ENCODE results near the gene FIZ1. TPM values are rescaled to one million over a fixed set of nuclear protein-coding genes. Genes with fewer than 3 reads are reported as not detected.
"Not testable (repeated sequence)": the region's sequence is repeated elsewhere in the genome, so short reads cannot be mapped to it uniquely, and the experiment has no call there.

Gene FIZ1
- total RNA-seq, 1 donor from 2014 or later = 14.3 TPM

- DNase-seq (no peak), ATAC-seq (no peak)
- no peak for TF ChIP-seq CTCF (IDR thresholded peaks at IDR 0.05)
- Histone ChIP-seq H3K27me3 (ENCODE audit: low read depth) (no peaks in the 10 kb centered on the region), H3K9me3 (no peaks in the 10 kb centered on the region), H3K27ac (no peak overlapping the region), H3K4me1 (peaks cover 46% of the 10 kb centered on the region), H3K36me3 (no peaks in the 10 kb centered on the region), H3K4me3 (no peak overlapping the region)
- intact Hi-C loops (cut with DNase I) = no loop called here
These were observed 14.4 kb downstream of the FIZ1 start for GRCh38 chr19:55584871-55585270.

GRCh38 chr19:55583897-55584296, 15.4 kb downstream of the FIZ1 start:
- Histone ChIP-seq H3K4me1 (peaks cover 46% of the 10 kb centered on the region), H3K27ac (peak overlapping the region; percentile 24)
- ATAC-seq; intact Hi-C loops (cut with DNase I); H3K4me3 ChIP-seq; H3K9me3 ChIP-seq; H3K36me3 ChIP-seq; DNase-seq; H3K27me3 ChIP-seq (ENCODE audit: low read depth): not testable (repeated sequence)

- H3K4me1 ChIP-seq = peaks cover 38% of the 10 kb centered on the region
- ATAC-seq; H3K27me3 ChIP-seq (ENCODE audit: low read depth); H3K9me3 ChIP-seq; intact Hi-C loops (cut with DNase I); DNase-seq: not testable (repeated sequence)
- peaks cover 15% of the 10 kb centered on the region for H3K36me3 ChIP-seq
- H3K4me3 ChIP-seq = peak overlapping the region; percentile 89
- peak overlapping the region; percentile 91 for H3K27ac ChIP-seq
These were observed 17.0 kb downstream of the FIZ1 start for GRCh38 chr19:55582284-55582683.

- TF ChIP-seq CTCF (IDR thresholded peaks at IDR 0.05) = no peak
- peak; percentile 37 to 38 for ATAC-seq
These were observed 17.5 kb downstream of the FIZ1 start for GRCh38 chr19:55581823-55582223.

GRCh38 chr19:55581145-55581822, 18.0 kb downstream of the FIZ1 start:
- Histone ChIP-seq H3K4me3 (peak overlapping the region; percentile 89), H3K27me3 (ENCODE audit: low read depth) (no peaks in the 10 kb centered on the region), H3K4me1 (peaks cover 28% of the 10 kb centered on the region), H3K36me3 (peaks cover 21% of the 10 kb centered on the region), H3K27ac (peak overlapping the region; percentile 91), H3K9me3 (no peaks in the 10 kb centered on the region)
- DNase-seq = no peak
- intact Hi-C loops (cut with DNase I) = no loop called here
- TF ChIP-seq CTCF (IDR thresholded peaks at IDR 0.05) = no peak
- ATAC-seq = peak; percentile 1 to 3

More at GRCh38 chr19:55581823-55582223, 17.5 kb downstream of the FIZ1 start:
- Histone ChIP-seq H3K27ac (peak overlapping the region; percentile 91), H3K4me3 (peak overlapping the region; percentile 89), H3K27me3 (ENCODE audit: low read depth) (no peaks in the 10 kb centered on the region), H3K9me3 (no peaks in the 10 kb centered on the region), H3K4me1 (peaks cover 34% of the 10 kb centered on the region), H3K36me3 (peaks cover 20% of the 10 kb centered on the region)
- no peak for DNase-seq
- intact Hi-C loops (cut with DNase I) = no loop called here

GRCh38 chr19:55580628-55581144, 18.6 kb downstream of the FIZ1 start, which contains the start of gene ZNF579:
Gene ZNF579 (minus strand): TSS chr19:55580848. CDS start chr19:55579639, 1,209 bp downstream.
- Histone ChIP-seq H3K9me3 (no peaks in the 10 kb centered on the region), H3K27ac (peak within 1 kb of the TSS; percentile 91), H3K4me1 (peaks cover 22% of the 10 kb centered on the region), H3K36me3 (peaks cover 21% of the 10 kb centered on the region), H3K4me3 (peak within 1 kb of the TSS; percentile 89), H3K27me3 (ENCODE audit: low read depth) (no peaks in the 10 kb centered on the region)
- intact Hi-C loops (cut with DNase I) = no loop called here
- no peak for TF ChIP-seq CTCF (IDR thresholded peaks at IDR 0.05)
- DNase-seq (peak; percentile 88), ATAC-seq (peak; percentile 91 to 93)

All from lower lobe of right lung (tissue), 2 donors.